DND-41 (cell line): ENCODE measurements around the gene GUCY2D.

Experiments
- ATAC-seq: fragments of 200-7000 bp; cut with Tn5 transposase; 3 replicates; pipeline ENCODE4 v1.9.1; 2021; ENCODE audit warnings: low read depth; ENCODE audit not compliant: insufficient read depth
- DNase-seq: peaks from one replicate; pipeline ENCODE4 v3.0.0-alpha.2; 2020
- H2AFZ ChIP-seq: 2 replicates; pipeline ENCODE4 v1.6.0; 2012; ENCODE audit warnings: low read depth, low read length
- H3K27ac ChIP-seq: 2 replicates; pipeline ENCODE4 v1.5.1; 2012; ENCODE audit warnings: low read length, inconsistent platforms
- H3K27me3 ChIP-seq: fragments of 200-600 bp; sonication (generic); 2 replicates; pipeline ENCODE4 v1.6.0; 2012; ENCODE audit warnings: low read length, mild to moderate bottlenecking, inconsistent platforms; ENCODE audit not compliant: insufficient read depth, poor library complexity
- H3K36me3 ChIP-seq: 2 replicates; pipeline ENCODE4 v1.5.1; 2012; ENCODE audit warnings: low read length, inconsistent platforms; ENCODE audit not compliant: insufficient read depth
- H3K4me1 ChIP-seq: 2 replicates; pipeline ENCODE4 v1.5.1; 2012; ENCODE audit warnings: mild to moderate bottlenecking, low read length; ENCODE audit not compliant: insufficient read depth
- H3K4me2 ChIP-seq: 2 replicates; pipeline ENCODE4 v1.6.0; 2012; ENCODE audit warnings: mild to moderate bottlenecking, moderate library complexity, low read length, inconsistent platforms; ENCODE audit not compliant: insufficient read depth
- H3K4me3 ChIP-seq, 2 experiments: fragments of 200-600 bp in 1 of 2; shearing (Covaris generic) in 1 of 2; 2 replicates each; pipeline ENCODE4 v1.5.1; 2012 to 2016; ENCODE audit warnings: inconsistent platforms in 2 of 2, low read length in 2 of 2, mild to moderate bottlenecking in 2 of 2, low read depth in 1 of 2, moderate library complexity in 1 of 2
- H3K79me2 ChIP-seq: 2 replicates; pipeline ENCODE4 v1.6.0; 2012; ENCODE audit warnings: low read length, inconsistent platforms; ENCODE audit not compliant: insufficient read depth
- H3K9ac ChIP-seq: 2 replicates; pipeline ENCODE4 v1.6.0; 2012; ENCODE audit warnings: low read depth, mild to moderate bottlenecking, inconsistent platforms, low read length, moderate library complexity
- H3K9me3 ChIP-seq: 2 replicates; pipeline ENCODE4 v1.5.1; 2012; ENCODE audit warnings: low read length, moderate library complexity, mild to moderate bottlenecking, inconsistent platforms; ENCODE audit not compliant: insufficient read depth, severe bottlenecking
- H4K20me1 ChIP-seq: 2 replicates; pipeline ENCODE4 v1.6.0; 2012; ENCODE audit warnings: low read length; ENCODE audit not compliant: insufficient read depth
- CTCF ChIP-seq: IDR thresholded peaks from 2 replicates; pipeline ENCODE4 v1.5.1; 2012; ENCODE audit warnings: borderline replicate concordance, low read length, moderate library complexity, mild to moderate bottlenecking; ENCODE audit not compliant: poor library complexity, severe bottlenecking; ENCODE audit errors: extremely low read depth
- EZH2 ChIP-seq: IDR thresholded peaks from 3 replicates; pipeline ENCODE4 v1.6.1; 2012; ENCODE audit warnings: borderline replicate concordance, low read depth, mild to moderate bottlenecking, moderate library complexity, low read length, inconsistent platforms; ENCODE audit not compliant: severe bottlenecking

GUCY2D gene

GRCh38 chr17:8067806-8068205, 65.4 kb downstream of the GUCY2D start:
- H3K27me3 ChIP-seq: peaks cover 31% of the 10 kb centered on the region
- TF ChIP-seq EZH2: no peak
- no peak for TF ChIP-seq CTCF

GRCh38 chr17:8068736-8069586, 66.5 kb downstream of the GUCY2D start:
- no peaks in the 10 kb centered on the region for H3K9me3 ChIP-seq
- no peak overlapping the region for H3K27ac ChIP-seq
- peaks cover 5% of the 10 kb centered on the region for H4K20me1 ChIP-seq
- no peak overlapping the region for H3K4me3 ChIP-seq
- H3K79me2 ChIP-seq: no peaks in the 10 kb centered on the region
- peaks cover 6% of the 10 kb centered on the region for H3K4me1 ChIP-seq
- DNase-seq: no peak
- TF ChIP-seq EZH2 (no peak), CTCF (no peak)
- H3K27me3 ChIP-seq: peaks cover 42% of the 10 kb centered on the region
- no peak overlapping the region for H2AFZ ChIP-seq
- H3K9ac ChIP-seq: no peak overlapping the region
- no peak for ATAC-seq
- H3K36me3 ChIP-seq: no peaks in the 10 kb centered on the region
- H3K4me2 ChIP-seq: no peak overlapping the region

More at GRCh38 chr17:8067806-8068205, 65.4 kb downstream of the GUCY2D start:
- H3K79me2 ChIP-seq: no peaks in the 10 kb centered on the region
- H3K9ac ChIP-seq: no peak overlapping the region
- no peaks in the 10 kb centered on the region for H3K9me3 ChIP-seq
- no peaks in the 10 kb centered on the region for H3K36me3 ChIP-seq
- H3K27ac ChIP-seq: no peak overlapping the region
- H2AFZ ChIP-seq: no peak overlapping the region
- H4K20me1 ChIP-seq: no peaks in the 10 kb centered on the region
- H3K4me1 ChIP-seq: no peaks in the 10 kb centered on the region
- DNase-seq (no peak), ATAC-seq (no peak)
- H3K4me2 ChIP-seq: no peak overlapping the region
- no peak overlapping the region for H3K4me3 ChIP-seq

GRCh38 chr17:8069587-8069860, 67.1 kb downstream of the GUCY2D start:
- Histone ChIP-seq H3K4me3 (no peak overlapping the region), H3K79me2 (no peaks in the 10 kb centered on the region), H3K27me3 (peaks cover 48% of the 10 kb centered on the region), H4K20me1 (peaks cover 9% of the 10 kb centered on the region), H3K4me2 (no peak overlapping the region), H2AFZ (no peak overlapping the region), H3K36me3 (no peaks in the 10 kb centered on the region), H3K9ac (no peak overlapping the region), H3K4me1 (peaks cover 6% of the 10 kb centered on the region), H3K9me3 (no peaks in the 10 kb centered on the region), H3K27ac (no peak overlapping the region)
- TF ChIP-seq CTCF: no peak
- TF ChIP-seq EZH2: no peak
- no peak for ATAC-seq
- DNase-seq: no peak
